Measurements from ENCODE around the gene MITF. TPM values are rescaled to one million over a fixed set of nuclear protein-coding genes. Genes with fewer than 3 reads are reported as not detected.

MITF gene, protein sequence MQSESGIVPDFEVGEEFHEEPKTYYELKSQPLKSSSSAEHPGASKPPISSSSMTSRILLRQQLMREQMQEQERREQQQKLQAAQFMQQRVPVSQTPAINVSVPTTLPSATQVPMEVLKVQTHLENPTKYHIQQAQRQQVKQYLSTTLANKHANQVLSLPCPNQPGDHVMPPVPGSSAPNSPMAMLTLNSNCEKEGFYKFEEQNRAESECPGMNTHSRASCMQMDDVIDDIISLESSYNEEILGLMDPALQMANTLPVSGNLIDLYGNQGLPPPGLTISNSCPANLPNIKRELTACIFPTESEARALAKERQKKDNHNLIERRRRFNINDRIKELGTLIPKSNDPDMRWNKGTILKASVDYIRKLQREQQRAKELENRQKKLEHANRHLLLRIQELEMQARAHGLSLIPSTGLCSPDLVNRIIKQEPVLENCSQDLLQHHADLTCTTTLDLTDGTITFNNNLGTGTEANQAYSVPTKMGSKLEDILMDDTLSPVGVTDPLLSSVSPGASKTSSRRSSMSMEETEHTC
- 57.7 TPM for total RNA-seq

DNA sequence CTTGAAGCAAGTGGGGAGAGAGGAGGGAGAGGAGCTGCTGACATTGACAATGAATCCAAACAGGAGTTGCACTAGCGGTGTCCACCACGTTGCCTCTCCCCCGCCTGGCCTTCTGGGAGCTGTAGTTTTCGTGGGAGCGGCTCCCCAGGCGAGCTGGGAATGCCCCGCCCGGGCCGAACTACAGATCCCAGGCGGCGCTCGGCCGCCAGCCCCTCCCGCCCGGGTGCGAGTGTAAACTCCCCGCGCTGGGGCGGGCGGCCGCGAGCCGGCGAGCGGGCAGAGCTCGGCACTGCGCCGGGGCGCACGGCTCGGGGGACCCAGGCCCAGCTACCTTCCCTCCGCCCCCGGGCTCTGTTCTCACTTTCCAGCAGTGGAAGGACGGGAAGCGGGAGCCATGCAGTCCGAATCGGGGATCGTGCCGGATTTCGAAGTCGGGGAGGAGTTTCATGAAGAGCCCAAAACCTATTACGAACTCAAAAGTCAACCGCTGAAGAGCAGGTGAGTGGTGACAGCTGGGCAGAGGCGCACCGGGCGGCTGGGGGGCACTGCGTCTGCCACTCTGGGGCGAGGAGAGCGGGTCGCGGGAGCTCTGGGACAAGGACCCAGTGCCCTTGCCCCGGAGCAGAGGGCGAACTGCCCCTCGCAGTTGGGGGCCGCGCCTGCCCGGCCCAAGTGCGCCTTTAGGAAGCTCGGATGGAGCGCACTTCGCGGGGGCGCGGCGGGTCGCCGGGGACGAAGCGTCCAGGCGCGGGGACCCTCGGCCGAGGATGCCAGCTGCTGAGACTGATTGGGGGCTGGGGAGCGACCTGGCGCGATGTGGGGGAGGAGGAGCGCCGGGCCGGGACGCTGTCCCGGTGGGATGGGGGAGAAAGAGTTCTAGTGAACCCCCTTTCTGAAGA lies at the start of gene MITF:
MITF (plus strand) TSS at position 261 of the 899 bp plus-strand sequence; CDS start at position 395, 134 bp downstream.
- H3K36me3 ChIP-seq: no peaks in the 10 kb centered on the region
- no peaks in the 10 kb centered on the region for H3K27me3 ChIP-seq
- TF ChIP-seq, protein P1, sequence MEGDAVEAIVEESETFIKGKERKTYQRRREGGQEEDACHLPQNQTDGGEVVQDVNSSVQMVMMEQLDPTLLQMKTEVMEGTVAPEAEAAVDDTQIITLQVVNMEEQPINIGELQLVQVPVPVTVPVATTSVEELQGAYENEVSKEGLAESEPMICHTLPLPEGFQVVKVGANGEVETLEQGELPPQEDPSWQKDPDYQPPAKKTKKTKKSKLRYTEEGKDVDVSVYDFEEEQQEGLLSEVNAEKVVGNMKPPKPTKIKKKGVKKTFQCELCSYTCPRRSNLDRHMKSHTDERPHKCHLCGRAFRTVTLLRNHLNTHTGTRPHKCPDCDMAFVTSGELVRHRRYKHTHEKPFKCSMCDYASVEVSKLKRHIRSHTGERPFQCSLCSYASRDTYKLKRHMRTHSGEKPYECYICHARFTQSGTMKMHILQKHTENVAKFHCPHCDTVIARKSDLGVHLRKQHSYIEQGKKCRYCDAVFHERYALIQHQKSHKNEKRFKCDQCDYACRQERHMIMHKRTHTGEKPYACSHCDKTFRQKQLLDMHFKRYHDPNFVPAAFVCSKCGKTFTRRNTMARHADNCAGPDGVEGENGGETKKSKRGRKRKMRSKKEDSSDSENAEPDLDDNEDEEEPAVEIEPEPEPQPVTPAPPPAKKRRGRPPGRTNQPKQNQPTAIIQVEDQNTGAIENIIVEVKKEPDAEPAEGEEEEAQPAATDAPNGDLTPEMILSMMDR (IDR thresholded peaks at IDR 0.05): peak in 1 of 3 experiments; percentile 9
- TF ChIP-seq POLR2AphosphoS5 (IDR thresholded peaks at IDR 0.05; ENCODE audit: insufficient read depth in 1 of 2, low read depth in 1 of 2) (peak; percentile 16 to 71), POLR2A (IDR thresholded peaks at IDR 0.05) (peak in 1 of 2 donors; percentile 62)
- no peak for DNase-seq (ENCODE audit: extremely low spot score in 2 of 2)
- H3K4me1 ChIP-seq: peaks cover 29% of the 10 kb centered on the region
- intact Hi-C loops (cut with DNase I): no loop called here
- peak within 1 kb of the TSS; percentile 79 to 83 for H3K4me3 ChIP-seq
- no peaks in the 10 kb centered on the region for H3K9me3 ChIP-seq
- H3K27ac ChIP-seq: peak within 1 kb of the TSS; percentile 81

DNA sequence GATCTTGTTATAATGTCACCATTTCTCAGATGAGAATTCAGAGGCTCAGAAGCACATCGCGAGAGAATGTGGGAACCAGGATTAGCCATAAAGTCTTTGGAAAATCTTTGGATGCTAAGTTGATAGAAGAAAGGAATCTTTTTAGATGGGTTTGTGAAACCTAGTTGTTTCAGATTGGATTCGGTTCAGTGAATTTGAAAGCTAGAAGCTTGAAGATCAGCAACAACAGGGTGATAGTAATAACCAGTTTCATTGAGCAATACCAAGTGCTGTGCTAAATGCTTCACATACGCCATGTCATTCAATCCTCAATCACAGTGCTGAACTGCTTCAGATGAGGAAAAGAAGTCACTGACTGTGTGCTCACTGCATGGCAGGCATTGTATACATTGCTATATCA lies 47.4 kb upstream of the MITF start:
- intact Hi-C loops (cut with DNase I): loop anchor here (10.0 kb wide), 2 partner anchors 103 to 253 kb away; no protein-coding TSS in a partner anchor
- DNase-seq (ENCODE audit: extremely low spot score in 2 of 2): no peak
- Histone ChIP-seq H3K4me3 (no peak overlapping the region), H3K36me3 (no peaks in the 10 kb centered on the region), H3K4me1 (peaks cover 7% of the 10 kb centered on the region), H3K27me3 (no peaks in the 10 kb centered on the region), H3K9me3 (no peaks in the 10 kb centered on the region), H3K27ac (no peak overlapping the region)
- no peak for TF ChIP-seq POLR2A (IDR thresholded peaks at IDR 0.05)
- TF ChIP-seq, protein P1 (IDR thresholded peaks at IDR 0.05): no peak
- TF ChIP-seq POLR2AphosphoS5 (IDR thresholded peaks at IDR 0.05; ENCODE audit: insufficient read depth in 1 of 2, low read depth in 1 of 2): no peak

DNA sequence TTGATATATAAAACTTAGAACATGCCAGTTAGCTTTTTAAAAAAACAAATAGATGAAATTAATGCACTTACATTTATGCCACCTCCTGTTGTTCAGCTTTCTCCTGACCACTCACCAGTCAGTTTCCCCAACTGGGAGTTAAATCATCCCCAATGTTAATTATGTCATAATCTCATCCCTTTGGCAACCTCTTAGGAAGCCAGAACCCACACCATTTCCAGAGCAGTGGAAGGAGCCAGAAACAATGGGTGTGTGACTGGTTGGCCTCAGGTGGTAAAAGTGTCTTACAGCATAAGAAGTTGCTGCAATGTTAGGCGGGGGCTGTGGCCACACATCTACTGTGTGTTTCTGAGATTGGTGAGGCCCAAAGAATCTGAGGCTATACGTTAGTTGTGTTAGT lies 46.5 kb upstream of the MITF start:
- no peak overlapping the region for H3K4me3 ChIP-seq
- intact Hi-C loops (cut with DNase I): loop anchor here (10.0 kb wide), 2 partner anchors 102 to 252 kb away; no protein-coding TSS in a partner anchor
- no peaks in the 10 kb centered on the region for H3K27me3 ChIP-seq
- no peaks in the 10 kb centered on the region for H3K36me3 ChIP-seq
- TF ChIP-seq POLR2A (IDR thresholded peaks at IDR 0.05) (no peak), POLR2AphosphoS5 (IDR thresholded peaks at IDR 0.05; ENCODE audit: insufficient read depth in 1 of 2, low read depth in 1 of 2) (no peak)
- TF ChIP-seq, protein P1 (IDR thresholded peaks at IDR 0.05): no peak
- H3K27ac ChIP-seq: no peak overlapping the region
- H3K9me3 ChIP-seq: no peaks in the 10 kb centered on the region
- no peak for DNase-seq (ENCODE audit: extremely low spot score in 2 of 2)
- no peaks in the 10 kb centered on the region for H3K4me1 ChIP-seq

DNA sequence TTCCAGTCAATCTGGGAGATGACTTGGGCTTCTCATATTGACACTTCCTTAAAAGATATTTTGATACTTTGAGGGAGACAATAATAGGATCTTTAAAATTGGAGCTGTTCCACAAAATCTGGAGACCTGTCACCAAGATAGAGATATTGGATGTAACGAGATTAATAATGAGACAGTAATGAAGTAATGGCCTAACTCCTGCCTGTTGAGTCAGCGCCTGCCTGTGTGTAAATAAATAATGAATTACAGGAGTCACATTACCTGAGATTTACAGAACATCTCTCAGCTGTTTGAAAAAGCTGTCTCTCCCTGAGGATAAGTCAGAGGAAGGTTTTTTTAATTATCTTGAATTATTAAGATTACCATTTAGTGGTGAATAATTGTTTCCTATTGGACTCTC lies 43.8 kb upstream of the MITF start:
- intact Hi-C loops (cut with DNase I): loop anchor here (10.0 kb wide), 2 partner anchors 99 to 249 kb away; no protein-coding TSS in a partner anchor

More for the DNA sequence above, 43.8 kb upstream of the MITF start:
- no peaks in the 10 kb centered on the region for H3K4me1 ChIP-seq
- no peaks in the 10 kb centered on the region for H3K36me3 ChIP-seq
- no peaks in the 10 kb centered on the region for H3K9me3 ChIP-seq
- TF ChIP-seq POLR2AphosphoS5 (IDR thresholded peaks at IDR 0.05; ENCODE audit: insufficient read depth in 1 of 2, low read depth in 1 of 2): no peak
- TF ChIP-seq, protein P1 (IDR thresholded peaks at IDR 0.05): no peak
- TF ChIP-seq POLR2A (IDR thresholded peaks at IDR 0.05): no peak
- no peak overlapping the region for H3K4me3 ChIP-seq
- H3K27me3 ChIP-seq: no peaks in the 10 kb centered on the region
- DNase-seq (ENCODE audit: extremely low spot score in 2 of 2): no peak
- no peak overlapping the region for H3K27ac ChIP-seq
